Measurements from ENCODE around the gene MAML2.

DNA sequence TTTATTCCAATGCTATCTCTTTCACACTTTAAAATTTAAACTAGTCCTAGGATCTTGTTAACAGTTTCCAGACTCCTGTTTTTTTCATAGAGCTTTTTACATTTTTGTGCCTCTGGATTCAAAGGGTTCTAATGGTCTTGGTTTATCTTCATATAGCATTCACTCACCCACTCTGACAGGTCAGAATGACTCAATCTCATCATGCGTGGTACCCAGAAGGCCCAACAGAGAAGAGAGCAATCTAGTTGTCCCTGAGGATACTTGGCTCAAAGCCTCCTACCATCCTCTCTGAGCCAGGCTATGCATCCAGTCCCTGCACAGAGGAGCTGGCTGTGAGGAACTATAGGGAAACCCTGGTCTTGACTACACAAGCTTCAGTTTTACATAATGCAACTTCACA, 27.5 kb downstream of the MAML2 start:
- TF ChIP-seq, protein P1, sequence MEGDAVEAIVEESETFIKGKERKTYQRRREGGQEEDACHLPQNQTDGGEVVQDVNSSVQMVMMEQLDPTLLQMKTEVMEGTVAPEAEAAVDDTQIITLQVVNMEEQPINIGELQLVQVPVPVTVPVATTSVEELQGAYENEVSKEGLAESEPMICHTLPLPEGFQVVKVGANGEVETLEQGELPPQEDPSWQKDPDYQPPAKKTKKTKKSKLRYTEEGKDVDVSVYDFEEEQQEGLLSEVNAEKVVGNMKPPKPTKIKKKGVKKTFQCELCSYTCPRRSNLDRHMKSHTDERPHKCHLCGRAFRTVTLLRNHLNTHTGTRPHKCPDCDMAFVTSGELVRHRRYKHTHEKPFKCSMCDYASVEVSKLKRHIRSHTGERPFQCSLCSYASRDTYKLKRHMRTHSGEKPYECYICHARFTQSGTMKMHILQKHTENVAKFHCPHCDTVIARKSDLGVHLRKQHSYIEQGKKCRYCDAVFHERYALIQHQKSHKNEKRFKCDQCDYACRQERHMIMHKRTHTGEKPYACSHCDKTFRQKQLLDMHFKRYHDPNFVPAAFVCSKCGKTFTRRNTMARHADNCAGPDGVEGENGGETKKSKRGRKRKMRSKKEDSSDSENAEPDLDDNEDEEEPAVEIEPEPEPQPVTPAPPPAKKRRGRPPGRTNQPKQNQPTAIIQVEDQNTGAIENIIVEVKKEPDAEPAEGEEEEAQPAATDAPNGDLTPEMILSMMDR (conservative IDR thresholded peaks at IDR 0.05; ENCODE audit: low read length), result no peak
- TF ChIP-seq EZH2phosphoT487 (IDR thresholded peaks at IDR 0.05; ENCODE audit: borderline replicate concordance, low read depth, low read length), result no peak
